HCT116 (cell line): ENCODE data around the gene CPNE5. TPM values are rescaled to one million over a fixed set of nuclear protein-coding genes. Genes with fewer than 3 reads are reported as not detected.

ENCODE experiments used
- ATAC-seq: fragments of 200-7000 bp; cut with Tn5 transposase; 2 replicates; pipeline ENCODE4 v1.9.1; 2020; ENCODE audit warnings: mild to moderate bottlenecking, moderate library complexity
- BruUV-seq: library from RNA; stranded (reverse); fragments of 400-500 nt; replicated peaks from 2 replicates; lab custom pipeline; 2021; lab: Mats Ljungman, UMichigan
- CTCF ChIA-PET: fragments of 300-600 bp; sonication (Branson Sonifier 250); formaldehyde crosslinking; loops from one replicate; lab custom pipeline; 2021; ENCODE audit warnings: antibody characterized with exemption; lab: Charles Lee
- POLR2A ChIA-PET: fragments of 300-600, 350-600 bp; sonication (Branson Sonifier 250); formaldehyde crosslinking; loops from one replicate; lab custom pipeline; 2021; ENCODE audit warnings: antibody characterized with exemption; lab: Charles Lee
- RAD21 ChIA-PET, 2 experiments: fragments of 300-600 bp; sonication (Branson Sonifier 250); formaldehyde crosslinking; loops; one replicate each; lab custom pipeline; 2023; ENCODE audit warnings: low total read pairs in 2 of 2; ENCODE audit not compliant: uncharacterized antibody in 2 of 2, unreplicated experiment in 2 of 2, low non-redundant PET in 1 of 2; lab: Charles Lee
- DNase-seq: peaks from one replicate; pipeline ENCODE4 v3.0.0-alpha.2; 2010; ENCODE audit warnings: low read depth, low spot score
- H2AFZ ChIP-seq: fragments of 200-600 bp; shearing (Covaris generic), sonication (generic); 2 replicates; pipeline ENCODE4 v1.6.1; 2017; ENCODE audit warnings: low read depth, mixed run types, mixed read lengths, antibody characterized with exemption, low read length; ENCODE audit not compliant: poor library complexity, severe bottlenecking
- H3K27ac ChIP-seq: 2 replicates; pipeline ENCODE4 v1.5.1; 2012; ENCODE audit warnings: low read depth, low read length
- H3K27me3 ChIP-seq: fragments of 200-600 bp; sonication (generic); 2 replicates; pipeline ENCODE4 v1.6.1; 2016; ENCODE audit warnings: mixed run types, low read length, mixed read lengths; ENCODE audit not compliant: insufficient read depth
- H3K36me3 ChIP-seq, 2 experiments: fragments of 200-500 bp in 1 of 2; fragments of 200-600 bp in 1 of 2; sonication (Bioruptor generic) in 1 of 2; sonication (generic) in 1 of 2; 2 replicates each; pipeline versions ENCODE4 v1.5.1 to v1.6.1; 2014 to 2016; ENCODE audit warnings: low read length in 2 of 2, inconsistent platforms in 1 of 2, mixed read lengths in 1 of 2, mixed run types in 1 of 2; ENCODE audit not compliant: insufficient read depth in 2 of 2, control insufficient read depth in 1 of 2
- H3K4me1 ChIP-seq, 2 experiments: fragments of 200-600 bp in 1 of 2; sonication (generic) in 1 of 2; 2 replicates each; pipeline versions ENCODE4 v1.5.1 to v1.6.1; 2012 to 2017; ENCODE audit warnings: low read length in 2 of 2, inconsistent platforms in 1 of 2, mild to moderate bottlenecking in 1 of 2, mixed read lengths in 1 of 2, mixed run types in 1 of 2, moderate library complexity in 1 of 2; ENCODE audit not compliant: insufficient read depth in 2 of 2, control insufficient read depth in 1 of 2
- H3K4me2 ChIP-seq: fragments of 200-600 bp; sonication (generic); 2 replicates; pipeline ENCODE4 v1.6.1; 2017; ENCODE audit warnings: mixed run types, low read length, mixed read lengths
- H3K4me3 ChIP-seq, 2 experiments: fragments of 200-600 bp in 1 of 2; sonication (generic) in 1 of 2; replicated peaks in 1 of 2; 2 replicates each; pipeline ENCODE4 v1.5.1; 2011 to 2016; ENCODE audit warnings: low read length in 2 of 2, control low read depth in 1 of 2, low read depth in 1 of 2, mild to moderate bottlenecking in 1 of 2, mixed read lengths in 1 of 2, mixed run types in 1 of 2
- H3K79me2 ChIP-seq: fragments of 200-600 bp; sonication (generic); 2 replicates; pipeline ENCODE4 v1.6.1; 2017; ENCODE audit warnings: mild to moderate bottlenecking, mixed run types, low read length, moderate library complexity, mixed read lengths; ENCODE audit not compliant: insufficient read depth
- H3K9ac ChIP-seq: fragments of 200-600 bp; sonication (generic); 2 replicates; pipeline ENCODE4 v1.6.1; 2016; ENCODE audit warnings: low read length, mixed read lengths
- H3K9me2 ChIP-seq: fragments of 200-600 bp; sonication (generic), shearing (Covaris generic); 2 replicates; pipeline ENCODE4 v1.6.1; 2017; ENCODE audit warnings: mixed run types, mild to moderate bottlenecking, moderate library complexity; ENCODE audit not compliant: insufficient read depth
- H3K9me3 ChIP-seq, 2 experiments: fragments of 200-500 bp in 1 of 2; fragments of 200-600 bp in 1 of 2; sonication (Bioruptor generic) in 1 of 2; sonication (generic) in 1 of 2; 2 replicates each; pipeline ENCODE4 v1.6.1; 2014 to 2017; ENCODE audit warnings: low read length in 2 of 2, mixed read lengths in 2 of 2, inconsistent platforms in 1 of 2, low read depth in 1 of 2, mild to moderate bottlenecking in 1 of 2, mixed run types in 1 of 2, moderate library complexity in 1 of 2; ENCODE audit not compliant: control insufficient read depth in 1 of 2, insufficient read depth in 1 of 2
- H4K20me1 ChIP-seq: fragments of 200-600 bp; sonication (generic), shearing (Covaris generic); 2 replicates; pipeline ENCODE4 v1.6.1; 2017; ENCODE audit warnings: mixed run types, mild to moderate bottlenecking, moderate library complexity; ENCODE audit not compliant: insufficient read depth
- CEBPB ChIP-seq: IDR thresholded peaks from 2 replicates; pipeline ENCODE4 v1.6.1; 2012; ENCODE audit warnings: low read depth
- EGR1 ChIP-seq: IDR thresholded peaks from 2 replicates; pipeline ENCODE4 v1.6.1; 2012; ENCODE audit warnings: low read depth
- ELF1 ChIP-seq: IDR thresholded peaks from 2 replicates; pipeline ENCODE4 v1.6.1; 2012; ENCODE audit warnings: low read depth, borderline replicate concordance
- EZH2phosphoT487 ChIP-seq: fragments of 200-600 bp; IDR thresholded peaks from 2 replicates; pipeline ENCODE4 v1.6.1; 2018; ENCODE audit warnings: antibody characterized with exemption, borderline replicate concordance
- POLR2A ChIP-seq: IDR thresholded peaks from 2 replicates; pipeline ENCODE4 v1.7.0; 2011; ENCODE audit warnings: borderline replicate concordance; ENCODE audit not compliant: insufficient read depth, insufficient read length; ENCODE audit errors: extremely low read depth
- POLR2AphosphoS5 ChIP-seq: IDR thresholded peaks from 2 replicates; pipeline ENCODE4 v1.6.1; 2011; ENCODE audit warnings: mild to moderate bottlenecking, low read depth, low read length, moderate library complexity
- SIN3A ChIP-seq: IDR thresholded peaks from 2 replicates; pipeline ENCODE4 v1.6.1; 2012; ENCODE audit warnings: low read depth
- SP1 ChIP-seq: IDR thresholded peaks from 2 replicates; pipeline ENCODE4 v1.6.1; 2012; ENCODE audit warnings: low read depth
- TCF7L2 ChIP-seq: IDR thresholded peaks from 2 replicates; pipeline ENCODE4 v1.7.0; 2011; ENCODE audit warnings: borderline replicate concordance, inconsistent platforms; ENCODE audit not compliant: insufficient read depth, insufficient read length; ENCODE audit errors: extremely low read depth
- YY1 ChIP-seq: IDR thresholded peaks from 2 replicates; pipeline ENCODE4 v1.6.1; 2011; ENCODE audit warnings: low read length, low read depth, moderate library complexity, mild to moderate bottlenecking; ENCODE audit not compliant: insufficient replicate concordance; ENCODE audit errors: extremely low read depth
- ZFX ChIP-seq: fragments of 450-650 bp; IDR thresholded peaks from 2 replicates; pipeline ENCODE4 v1.6.1; 2017
- intact Hi-C: fragments of 100-400 bp; cut with micrococcal nuclease; formaldehyde crosslinking; loops from 2 replicates; pipeline ENCODE4 v1.10.0; 2022
- total RNA-seq: library from RNA; stranded (reverse); gene quantifications from one replicate; pipeline ENCODE4 v1.2.1, GENCODE V29; 2021; ENCODE audit not compliant: unreplicated experiment
- TF ChIP-seq, protein P1 (sequence below): IDR thresholded peaks from 2 replicates; pipeline ENCODE4 v1.6.1; 2012

The CPNE5 gene
- total RNA-seq, 1 experiment from 2014 or later, result not detected

GRCh38 chr6:36735110-36736071, 103.9 kb downstream of the CPNE5 start:
- Histone ChIP-seq H3K79me2 (no peaks in the 10 kb centered on the region), H3K4me1 (no peaks in the 10 kb centered on the region), H3K9ac (no peak overlapping the region), H3K27me3 (no peaks in the 10 kb centered on the region), H4K20me1 (no peaks in the 10 kb centered on the region), H2AFZ (no peak overlapping the region), H3K27ac (no peak overlapping the region), H3K4me3 (no peak overlapping the region), H3K9me3 (no peaks in the 10 kb centered on the region), H3K9me2 (no peaks in the 10 kb centered on the region), H3K36me3 (no peaks in the 10 kb centered on the region), H3K4me2 (no peak overlapping the region)
- DNase-seq (no peak), ATAC-seq (no peak)
- ChIA-PET RAD21 (no interaction called here), CTCF (interaction anchor here (1.3 to 1.4 kb wide), 2 partner anchors 11 to 121 kb away, joined by 3 read pairs; no protein-coding TSS in a partner anchor), POLR2A (no interaction called here)
- intact Hi-C loops, result no loop called here
- BruUV-seq, result no TSS peak
- no peak for TF ChIP-seq ELF1
- no peak for TF ChIP-seq YY1
- TF ChIP-seq SIN3A, result no peak
- TF ChIP-seq SP1, result no peak
- no peak for TF ChIP-seq TCF7L2
- TF ChIP-seq EZH2phosphoT487, result no peak
- TF ChIP-seq, protein P1, sequence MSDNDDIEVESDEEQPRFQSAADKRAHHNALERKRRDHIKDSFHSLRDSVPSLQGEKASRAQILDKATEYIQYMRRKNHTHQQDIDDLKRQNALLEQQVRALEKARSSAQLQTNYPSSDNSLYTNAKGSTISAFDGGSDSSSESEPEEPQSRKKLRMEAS, result no peak
- no peak for TF ChIP-seq CEBPB
- no peak for TF ChIP-seq POLR2AphosphoS5
- TF ChIP-seq POLR2A, result no peak
- no peak for TF ChIP-seq EGR1
- TF ChIP-seq ZFX, result no peak
